Liver (tissue), 9 donors: ENCODE data around the gene GLIS1. TPM values are rescaled to one million over a fixed set of nuclear protein-coding genes. Genes with fewer than 3 reads are reported as not detected.

ENCODE experiments used
- DNase-seq: peaks from one replicate; pipeline ENCODE4 v3.0.0-alpha.2; 2017; ENCODE audit warnings: low spot score
- H3K27ac ChIP-seq, 2 donors: one replicate each; pipeline ENCODE4 v1.7.0; 2013; ENCODE audit warnings: inconsistent platforms in 2 of 2, low read length in 2 of 2, control low read depth in 1 of 2, low read depth in 1 of 2, mild to moderate bottlenecking in 1 of 2
- H3K27me3 ChIP-seq, 4 donors: one replicate each; pipeline versions ENCODE4 v1.6.1 to v1.7.0; 2013; ENCODE audit warnings: low read length in 3 of 4, inconsistent platforms in 1 of 4, mild to moderate bottlenecking in 1 of 4, moderate library complexity in 1 of 4; ENCODE audit not compliant: control insufficient read depth in 4 of 4, insufficient read depth in 4 of 4
- H3K36me3 ChIP-seq, 4 donors: one replicate each; pipeline versions ENCODE4 v1.6.1 to v1.7.0; 2013; ENCODE audit warnings: low read length in 3 of 4, mild to moderate bottlenecking in 3 of 4, low read depth in 1 of 4, moderate library complexity in 1 of 4; ENCODE audit not compliant: control insufficient read depth in 4 of 4, insufficient read depth in 3 of 4
- H3K4me1 ChIP-seq, 4 donors: one replicate each; pipeline versions ENCODE4 v1.6.1 to v1.7.0; 2013; ENCODE audit warnings: low read length in 3 of 4, mild to moderate bottlenecking in 3 of 4, moderate library complexity in 1 of 4; ENCODE audit not compliant: control insufficient read depth in 4 of 4, insufficient read depth in 4 of 4
- H3K4me3 ChIP-seq, 3 donors: one replicate each; pipeline versions ENCODE4 v1.6.1 to v1.7.0; 2013; ENCODE audit warnings: low read length in 3 of 3, control low read depth in 1 of 3, low read depth in 1 of 3, mild to moderate bottlenecking in 1 of 3
- H3K9ac ChIP-seq, 2 donors: one replicate each; pipeline ENCODE4 v1.7.0; 2013; ENCODE audit warnings: low read length in 2 of 2, mild to moderate bottlenecking in 2 of 2, moderate library complexity in 2 of 2, control low read depth in 1 of 2, low read depth in 1 of 2
- H3K9me3 ChIP-seq, 4 donors: one replicate each; pipeline versions ENCODE4 v1.6.1 to v1.7.0; 2013; ENCODE audit warnings: low read length in 3 of 4; ENCODE audit not compliant: control insufficient read depth in 4 of 4
- CTCF ChIP-seq: fragments of 150-350 bp; IDR thresholded peaks from 2 replicates; pipeline ENCODE4 v1.5.1; 2017; ENCODE audit warnings: improper control_type of control experiment, low read depth, low read length; ENCODE audit not compliant: missing input control
- FOXA1 ChIP-seq: IDR thresholded peaks from 2 replicates; pipeline ENCODE4 v1.6.1; 2016; ENCODE audit warnings: antibody characterized with exemption
- FOXA2 ChIP-seq: IDR thresholded peaks from 2 replicates; pipeline ENCODE4 v1.6.1; 2016; ENCODE audit warnings: antibody characterized with exemption
- GABPA ChIP-seq, 2 donors: IDR thresholded peaks in 1 of 2; conservative IDR thresholded peaks in 1 of 2; 2 replicates each; pipeline ENCODE4 v1.6.1; 2016; ENCODE audit warnings: antibody characterized with exemption in 2 of 2, mild to moderate bottlenecking in 1 of 2, moderate library complexity in 1 of 2
- HNF4A ChIP-seq, 2 donors: conservative IDR thresholded peaks; 2 replicates each; pipeline ENCODE4 v1.6.1; 2016; ENCODE audit warnings: antibody characterized with exemption in 2 of 2, mild to moderate bottlenecking in 2 of 2
- HNF4G ChIP-seq: IDR thresholded peaks from 2 replicates; pipeline ENCODE4 v1.6.1; 2016; ENCODE audit warnings: antibody characterized with exemption
- JUND ChIP-seq, 2 donors: IDR thresholded peaks; 2 replicates each; pipeline ENCODE4 v1.6.1; 2016; ENCODE audit warnings: antibody characterized with exemption in 2 of 2
- NR2F2 ChIP-seq: IDR thresholded peaks from 2 replicates; pipeline ENCODE4 v1.6.1; 2016; ENCODE audit warnings: antibody characterized with exemption
- REST ChIP-seq: IDR thresholded peaks from 2 replicates; pipeline ENCODE4 v1.6.1; 2016; ENCODE audit warnings: antibody characterized with exemption, mild to moderate bottlenecking
- SP1 ChIP-seq: IDR thresholded peaks from 2 replicates; pipeline ENCODE4 v1.6.1; 2018; ENCODE audit warnings: antibody characterized with exemption, mild to moderate bottlenecking
- TAF1 ChIP-seq: conservative IDR thresholded peaks from 2 replicates; pipeline ENCODE4 v1.6.1; 2016; ENCODE audit warnings: antibody characterized with exemption, mild to moderate bottlenecking
- YY1 ChIP-seq: IDR thresholded peaks from 2 replicates; pipeline ENCODE4 v1.6.1; 2016; ENCODE audit warnings: antibody characterized with exemption, mild to moderate bottlenecking
- WGBS: extraction: QIAGEN DNeasy Blood & Tissue Kit; methylation state at CpG from one replicate; pipeline ENCODE4 v1.1.7; 2013; 5-methylcytosine and 5-hydroxymethylcytosine counted together
- polyA plus RNA-seq, 2 donors: library from polyadenylated mRNA; stranded (reverse) in 1 of 2; unstranded in 1 of 2; fragments of 200-250 nt in 1 of 2; fragments of >200 nt in 1 of 2; fragmentation: Nextera tagmentation in 1 of 2; extraction: Ambion mirVana in 1 of 2; gene quantifications; one replicate each; pipeline versions ENCODE4 v1.2.1 to v1.2.3, GENCODE V29; 2013 to 2015
- total RNA-seq, 2 donors: library from RNA; depleted of rRNA; stranded (reverse); fragments of >200 nt; gene quantifications; one replicate each; pipeline ENCODE4 v1.2.3, GENCODE V29; 2014
- TF ChIP-seq, protein P1 (sequence below): IDR thresholded peaks from 2 replicates; pipeline ENCODE4 v1.6.1; 2016; ENCODE audit warnings: antibody characterized with exemption
- TF ChIP-seq, protein P2 (sequence below): IDR thresholded peaks from 2 replicates; pipeline ENCODE4 v1.6.1; 2016; ENCODE audit warnings: antibody characterized with exemption
- donor health status: healthy.
- donor health status: healthy.
- donor health status: healthy.
- donor health status: healthy.
- donor health status: healthy.

Gene GLIS1
- total and polyA plus RNA-seq, 4 donors: under 0.01 to 0.05 TPM; not detected in 2

GRCh38 chr1:53517109-53517508 lies 221.9 kb downstream of the GLIS1 start:
- H3K9me3 ChIP-seq: no peaks in the 10 kb centered on the region
- 95% methylated on average over 7 of the region's 7 CpGs for WGBS

More at GRCh38 chr1:53517109-53517508, 221.9 kb downstream of the GLIS1 start:
- Histone ChIP-seq H3K9ac (no peak overlapping the region), H3K4me3 (no peak overlapping the region), H3K27me3 (no peaks in the 10 kb centered on the region), H3K27ac (no peak overlapping the region), H3K36me3 (no peaks in the 10 kb centered on the region), H3K4me1 (no peaks in the 10 kb centered on the region)
- DNase-seq: no peak
- TF ChIP-seq YY1 (no peak), REST (no peak), FOXA2 (no peak), CTCF (no peak), GABPA (IDR thresholded peaks at IDR 0.05 in 1 of 2, conservative IDR thresholded peaks at IDR 0.05 in 1 of 2) (no peak), HNF4G (no peak), FOXA1 (no peak), TAF1 (no peak), NR2F2 (no peak), HNF4A (conservative IDR thresholded peaks at IDR 0.05) (no peak), SP1 (no peak), JUND (IDR thresholded peaks at IDR 0.05) (no peak)
- TF ChIP-seq, protein P1, sequence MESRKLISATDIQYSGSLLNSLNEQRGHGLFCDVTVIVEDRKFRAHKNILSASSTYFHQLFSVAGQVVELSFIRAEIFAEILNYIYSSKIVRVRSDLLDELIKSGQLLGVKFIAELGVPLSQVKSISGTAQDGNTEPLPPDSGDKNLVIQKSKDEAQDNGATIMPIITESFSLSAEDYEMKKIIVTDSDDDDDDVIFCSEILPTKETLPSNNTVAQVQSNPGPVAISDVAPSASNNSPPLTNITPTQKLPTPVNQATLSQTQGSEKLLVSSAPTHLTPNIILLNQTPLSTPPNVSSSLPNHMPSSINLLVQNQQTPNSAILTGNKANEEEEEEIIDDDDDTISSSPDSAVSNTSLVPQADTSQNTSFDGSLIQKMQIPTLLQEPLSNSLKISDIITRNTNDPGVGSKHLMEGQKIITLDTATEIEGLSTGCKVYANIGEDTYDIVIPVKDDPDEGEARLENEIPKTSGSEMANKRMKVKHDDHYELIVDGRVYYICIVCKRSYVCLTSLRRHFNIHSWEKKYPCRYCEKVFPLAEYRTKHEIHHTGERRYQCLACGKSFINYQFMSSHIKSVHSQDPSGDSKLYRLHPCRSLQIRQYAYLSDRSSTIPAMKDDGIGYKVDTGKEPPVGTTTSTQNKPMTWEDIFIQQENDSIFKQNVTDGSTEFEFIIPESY: no peak
- TF ChIP-seq, protein P2, sequence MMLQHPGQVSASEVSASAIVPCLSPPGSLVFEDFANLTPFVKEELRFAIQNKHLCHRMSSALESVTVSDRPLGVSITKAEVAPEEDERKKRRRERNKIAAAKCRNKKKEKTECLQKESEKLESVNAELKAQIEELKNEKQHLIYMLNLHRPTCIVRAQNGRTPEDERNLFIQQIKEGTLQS: no peak
